Kidney (tissue), 14 donors: Measurements from ENCODE around the gene CCDC85A. TPM values are rescaled to one million over a fixed set of nuclear protein-coding genes. Genes with fewer than 3 reads are reported as not detected.
A peak's percentile ranks its signal among the peaks of the same experiment; 100 is the strongest.

Experiments used
- DNase-seq, 5 donors: peaks; one replicate each; pipeline ENCODE4 v3.0.0-alpha.2; 2013 to 2020
- FAIRE-seq: peaks from 2 replicates; lab custom pipeline; 2012; peaks lifted over from hg19 to GRCh38; lab: Jason Lieb, UNC
- H3K27ac ChIP-seq, 2 donors: one replicate each; pipeline ENCODE4 v1.7.0; 2013; ENCODE audit warnings: low read depth in 2 of 2, low read length in 2 of 2, inconsistent platforms in 1 of 2
- H3K27me3 ChIP-seq: one replicate; pipeline ENCODE4 v1.7.1; 2013; ENCODE audit warnings: low read length, inconsistent platforms; ENCODE audit not compliant: control insufficient read depth, insufficient read depth
- H3K36me3 ChIP-seq, 3 donors: one replicate each; pipeline versions ENCODE4 v1.7.0 to v1.7.1; 2013; ENCODE audit warnings: low read length in 3 of 3, control low read depth in 1 of 3, inconsistent platforms in 1 of 3; ENCODE audit not compliant: insufficient read depth in 3 of 3, control insufficient read depth in 2 of 3
- H3K4me1 ChIP-seq, 3 donors: one replicate each; pipeline versions ENCODE4 v1.7.0 to v1.7.1; 2013; ENCODE audit warnings: low read length in 3 of 3, inconsistent platforms in 1 of 3, low read depth in 1 of 3; ENCODE audit not compliant: control insufficient read depth in 2 of 3, insufficient read depth in 2 of 3
- H3K4me3 ChIP-seq, 3 donors: one replicate each; pipeline versions ENCODE4 v1.7.0 to v1.8.1; 2013; ENCODE audit warnings: low read length in 3 of 3, control low read depth in 1 of 3, inconsistent platforms in 1 of 3
- H3K9ac ChIP-seq, 3 donors: one replicate each; pipeline versions ENCODE4 v1.7.0 to v1.7.1; 2013; ENCODE audit warnings: low read length in 3 of 3, control low read depth in 1 of 3, inconsistent platforms in 1 of 3
- H3K9me3 ChIP-seq, 3 donors: one replicate each; pipeline versions ENCODE4 v1.7.0 to v1.7.1; 2013; ENCODE audit warnings: low read length in 3 of 3, control low read depth in 1 of 3, inconsistent platforms in 1 of 3; ENCODE audit not compliant: control insufficient read depth in 2 of 3, insufficient read depth in 1 of 3
- CTCF ChIP-seq: IDR thresholded peaks from 3 replicates; pipeline ENCODE4 v1.5.1; 2012; ENCODE audit warnings: mild to moderate bottlenecking, moderate library complexity, borderline replicate concordance; ENCODE audit not compliant: insufficient read depth; ENCODE audit errors: extremely low read depth
- intact Hi-C: fragments of 100-400 bp; cut with DNase I; formaldehyde crosslinking; loops from one replicate; pipeline ENCODE4 v1.11.1; 2022
- polyA plus RNA-seq: library from polyadenylated mRNA; stranded (reverse); fragments of 350-450 nt; fragmentation: Illumina TruSeq; extraction: RNeasy Lipid Tissue Mini Kit (QIAGEN cat#74804); gene quantifications from one replicate; pipeline ENCODE4 v1.2.3, GENCODE V29; 2014; ENCODE audit warnings: low read depth, low replicate concordance; ENCODE audit not compliant: insufficient read depth
- total RNA-seq: library from RNA; stranded (reverse); fragmentation: NEBNext Ultra II Directional; extraction: Animal tissue kit (Norgen Biotek cat#: 25700); gene quantifications from one replicate; pipeline ENCODE4 v1.2.1, GENCODE V29; 2021
- donor health status: control.
- donor health status: control.
- donor health status: control.
- donor health status: control.
- donor health status: control.
- donor health status: DM: yes; HTN: yes; CAD: no.
- donor health status: Normal renal cell carcinoma (clear cell type).

Gene CCDC85A
- total and polyA plus RNA-seq, 2 donors from 2014 or later: 0.65 to 2.1 TPM

- no peak overlapping the region for H3K9ac ChIP-seq
- no peaks in the 10 kb centered on the region for H3K4me1 ChIP-seq
- H3K4me3 ChIP-seq: no peak overlapping the region
- TF ChIP-seq CTCF: peak; percentile 24
- H3K27ac ChIP-seq: no peak overlapping the region
- H3K36me3 ChIP-seq: no peaks in the 10 kb centered on the region
- FAIRE-seq (no peak), DNase-seq (no peak)
- intact Hi-C loops: no loop called here
- H3K9me3 ChIP-seq: no peaks in the 10 kb centered on the region
- H3K27me3 ChIP-seq: no peaks in the 10 kb centered on the region
These were observed 105.2 kb downstream of the CCDC85A start for GRCh38 chr2:56288838-56289580.

GRCh38 chr2:56291711-56292110, 107.9 kb downstream of the CCDC85A start:
- Histone ChIP-seq H3K4me3 (no peak overlapping the region), H3K36me3 (no peaks in the 10 kb centered on the region), H3K27me3 (no peaks in the 10 kb centered on the region), H3K4me1 (no peaks in the 10 kb centered on the region), H3K9ac (no peak overlapping the region), H3K27ac (no peak overlapping the region), H3K9me3 (no peaks in the 10 kb centered on the region)
- no peak for FAIRE-seq
- no peak for DNase-seq
- intact Hi-C loops: no loop called here
- TF ChIP-seq CTCF: no peak

- Histone ChIP-seq H3K4me1 (no peaks in the 10 kb centered on the region), H3K4me3 (no peak overlapping the region), H3K27ac (no peak overlapping the region), H3K36me3 (no peaks in the 10 kb centered on the region), H3K27me3 (no peaks in the 10 kb centered on the region), H3K9me3 (no peaks in the 10 kb centered on the region), H3K9ac (no peak overlapping the region)
- no peak for DNase-seq
- no peak for FAIRE-seq
- TF ChIP-seq CTCF: no peak
- intact Hi-C loops: no loop called here
These were observed 109.2 kb downstream of the CCDC85A start for GRCh38 chr2:56292951-56293350.
